ENCODE results near the gene ZBTB16.

The ZBTB16 gene

GRCh38 chr11:114109206-114110090 lies 49.9 kb downstream of the ZBTB16 start:
- DNase-seq: no peak

GRCh38 chr11:114110123-114110522 lies 50.6 kb downstream of the ZBTB16 start:
- no peak for DNase-seq

GRCh38 chr11:114110952-114111947 lies 51.7 kb downstream of the ZBTB16 start:
- no peak for DNase-seq

DNA sequence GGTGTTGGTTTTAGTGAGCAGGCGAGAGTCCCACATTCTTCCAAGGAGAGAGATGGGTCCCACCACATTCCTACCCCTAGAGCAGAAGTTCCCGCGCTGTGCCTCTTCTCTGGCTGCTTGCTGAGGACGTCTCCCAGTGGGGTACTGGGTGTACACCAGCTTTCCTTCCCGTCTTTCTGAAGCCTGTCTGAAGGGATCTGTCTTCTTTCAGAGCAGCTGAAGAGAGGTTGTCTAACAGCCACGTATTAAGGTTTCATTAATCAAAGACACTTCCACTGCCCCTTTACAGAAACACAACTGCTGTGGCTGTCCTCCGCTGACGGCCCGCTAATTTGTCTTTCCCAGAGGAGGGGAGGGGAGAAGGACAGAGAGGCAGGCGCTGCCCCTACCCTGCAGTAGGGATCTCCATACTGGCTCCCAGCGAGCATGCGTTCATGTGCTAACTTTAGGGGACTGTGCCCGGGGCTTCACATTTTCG lies 56.0 kb downstream of the ZBTB16 start:
- DNase-seq: no peak

GRCh38 chr11:114116357-114116756 lies 56.8 kb downstream of the ZBTB16 start:
- DNase-seq: no peak

GRCh38 chr11:114116800-114117199 lies 57.3 kb downstream of the ZBTB16 start:
- DNase-seq: no peak

- DNase-seq: no peak
Measured at GRCh38 chr11:114120606-114121005, 61.1 kb downstream of the ZBTB16 start.

GRCh38 chr11:114121138-114121537 lies 61.6 kb downstream of the ZBTB16 start:
- DNase-seq: no peak

DNA sequence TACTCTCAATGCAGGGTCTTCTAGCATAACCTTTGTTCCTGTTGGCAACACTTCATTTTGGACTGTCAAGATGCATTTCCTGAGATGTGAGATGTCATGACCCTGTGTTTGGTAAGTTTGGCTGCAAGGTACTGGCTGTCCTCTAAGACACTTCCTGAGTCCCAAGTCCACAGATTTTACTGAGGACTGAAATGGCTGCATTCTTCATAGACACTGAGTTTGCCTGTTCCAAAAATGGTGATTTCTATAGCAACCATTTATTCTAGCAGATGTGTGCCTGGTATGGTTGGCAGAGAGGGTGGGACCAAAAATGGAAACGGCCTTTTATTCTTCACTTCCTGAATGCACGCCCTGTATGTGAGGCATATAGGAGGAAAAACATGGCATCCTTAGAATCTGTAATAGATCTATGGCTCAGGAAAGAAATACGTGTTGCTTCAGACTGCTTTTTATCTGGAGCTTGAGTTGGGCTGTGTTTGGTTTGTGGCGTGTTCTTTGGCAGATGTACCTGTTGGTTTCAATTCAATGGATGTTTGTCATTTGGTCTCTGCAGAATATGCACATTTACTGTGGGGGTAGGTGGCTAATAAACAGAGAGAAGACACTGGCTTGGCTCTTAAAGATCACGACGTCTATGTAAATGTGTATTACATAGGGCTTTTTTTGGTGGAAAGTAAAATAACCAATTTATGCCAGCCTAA lies 62.4 kb downstream of the ZBTB16 start:
- no peak for DNase-seq

GRCh38 chr11:114122686-114123085 lies 63.2 kb downstream of the ZBTB16 start:
- DNase-seq: no peak

GRCh38 chr11:114123692-114124330 lies 64.3 kb downstream of the ZBTB16 start:
- DNase-seq: no peak

DNA sequence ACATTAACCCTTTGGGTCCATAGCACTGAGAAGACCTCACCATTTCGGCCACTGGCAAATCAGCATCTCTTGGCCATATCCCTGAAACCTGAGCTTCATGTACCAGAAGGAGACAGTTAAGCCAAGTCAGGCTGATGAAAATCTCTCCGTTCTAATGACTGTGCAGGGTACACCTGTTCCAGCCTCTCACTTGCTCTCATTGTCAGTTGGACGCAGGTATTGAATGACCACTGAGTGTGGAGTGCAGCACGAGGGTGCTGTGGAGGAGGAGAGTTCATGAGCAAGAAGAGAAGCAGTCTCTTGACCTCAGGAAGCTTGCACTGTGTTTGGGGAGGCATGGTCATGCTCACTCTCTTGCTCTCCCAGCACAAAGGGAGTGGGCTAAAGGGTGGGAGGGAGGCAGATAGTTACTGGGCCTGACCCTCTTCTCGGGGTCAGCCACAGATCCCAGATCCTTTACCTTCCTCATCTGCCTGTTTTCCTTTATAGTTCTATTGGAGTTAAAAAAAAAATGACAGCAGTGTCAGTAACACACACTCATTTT lies 65.2 kb downstream of the ZBTB16 start:
- DNase-seq: no peak

- no peak for DNase-seq
Measured at GRCh38 chr11:114125531-114125930, 66.0 kb downstream of the ZBTB16 start.

DNA sequence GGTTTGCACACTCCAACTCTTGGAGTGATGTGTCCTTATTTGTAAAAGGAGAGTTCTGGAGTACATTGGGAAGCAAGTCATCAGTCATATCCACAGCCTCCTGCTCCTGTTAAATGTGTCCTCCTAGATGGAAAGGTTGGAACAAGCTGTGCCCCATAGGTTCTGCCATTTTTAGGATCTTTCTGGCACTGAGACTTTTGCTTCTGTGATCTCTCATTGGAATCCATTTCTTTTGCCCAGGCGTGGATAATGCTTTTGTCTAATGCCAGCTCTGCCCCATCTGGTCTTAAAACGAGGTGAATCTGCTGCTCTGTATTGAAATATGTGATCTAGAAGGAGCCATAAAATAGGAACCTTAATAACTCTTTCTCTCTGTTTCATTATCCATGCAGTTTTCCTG lies 66.4 kb downstream of the ZBTB16 start:
- no peak for DNase-seq

DNA sequence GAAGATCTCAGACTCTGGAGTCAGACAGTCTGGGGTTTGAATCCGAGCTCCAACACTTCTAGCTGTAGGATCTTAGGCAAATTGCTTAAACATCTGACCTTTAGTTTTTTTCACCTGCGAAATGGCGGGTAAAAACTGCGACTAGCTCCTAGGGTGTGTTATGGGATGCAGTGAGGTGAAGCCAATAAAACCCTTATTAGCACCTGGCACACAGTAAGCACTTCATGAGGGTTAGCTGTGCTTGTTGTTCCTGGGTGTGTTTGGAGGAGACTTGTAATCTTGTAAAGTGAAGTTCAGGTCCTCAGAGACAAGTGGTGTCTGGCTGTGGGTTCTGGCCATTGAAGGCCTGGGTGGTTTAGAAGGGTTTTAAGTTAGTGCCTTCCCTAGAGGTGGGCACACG lies 68.9 kb downstream of the ZBTB16 start:
- no peak for DNase-seq

GRCh38 chr11:114129142-114129541 lies 69.6 kb downstream of the ZBTB16 start:
- DNase-seq: no peak

DNA sequence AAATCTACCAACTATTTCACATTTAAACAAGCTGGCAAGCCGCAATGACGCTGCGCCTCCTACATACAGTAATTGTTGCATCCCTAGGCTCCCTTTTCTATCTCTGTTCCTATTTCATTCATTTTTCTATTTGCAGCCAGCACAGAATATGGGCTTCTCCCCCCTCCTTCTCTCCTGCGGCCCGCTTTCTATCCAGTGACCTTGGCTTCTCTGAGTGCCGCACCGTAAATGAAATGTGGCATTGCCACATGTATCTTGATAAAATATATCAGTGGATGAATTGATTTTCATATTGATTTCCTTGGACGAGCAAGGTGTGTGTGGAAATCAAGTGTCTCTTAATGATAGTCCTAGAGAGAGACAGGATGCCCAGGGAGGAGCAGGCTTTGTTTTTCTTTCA lies 70.2 kb downstream of the ZBTB16 start:
- no peak for DNase-seq

- DNase-seq: no peak
Measured at GRCh38 chr11:114130115-114130576, 70.6 kb downstream of the ZBTB16 start.

GRCh38 chr11:114130629-114131277 lies 71.2 kb downstream of the ZBTB16 start:
- DNase-seq: no peak

- no peak for DNase-seq
Measured at GRCh38 chr11:114131461-114131864, 72.0 kb downstream of the ZBTB16 start.

DNA sequence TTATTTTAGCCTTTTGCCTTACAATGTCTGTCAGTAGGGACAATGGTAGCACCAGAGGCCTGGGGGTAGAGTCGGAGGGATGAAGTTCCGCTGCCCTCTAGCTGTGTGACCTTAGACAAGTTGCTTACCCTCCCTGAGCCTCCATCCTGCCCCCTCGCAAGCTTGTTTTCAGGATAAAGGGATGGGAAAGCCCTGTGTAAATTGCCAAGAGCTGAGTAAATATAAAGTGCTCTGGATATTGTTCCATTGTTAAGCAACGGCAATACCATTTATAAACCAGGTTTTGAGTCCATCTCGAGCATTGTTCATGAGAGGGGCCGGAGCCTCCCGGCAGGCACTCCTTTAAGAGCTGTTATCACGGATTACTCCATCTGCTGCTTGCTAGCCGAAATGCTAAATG lies 72.9 kb downstream of the ZBTB16 start:
- no peak for DNase-seq

Measured in fibroblast of skin of back (primary cell).